GM12878 (cell line): ENCODE results near the gene PLCG2. TPM values are rescaled to one million over a fixed set of nuclear protein-coding genes. Genes with fewer than 3 reads are reported as not detected.

Experiments used
- ATF3 ChIP-seq: IDR thresholded peaks from 2 replicates; pipeline ENCODE4 v1.6.1; 2011; ENCODE audit warnings: low read depth, mild to moderate bottlenecking, low read length, moderate library complexity, borderline replicate concordance; ENCODE audit errors: extremely low read depth
- BCL3 ChIP-seq: IDR thresholded peaks from 2 replicates; pipeline ENCODE4 v1.6.1; 2011; ENCODE audit warnings: borderline replicate concordance, low read depth, mild to moderate bottlenecking, moderate library complexity, low read length; ENCODE audit not compliant: insufficient read depth, poor library complexity, severe bottlenecking
- BHLHE40 ChIP-seq, 2 experiments: fragments of 450-650 bp in 1 of 2; IDR thresholded peaks; 2 replicates each; pipeline ENCODE4 v1.6.1; 2011 to 2017; ENCODE audit warnings: low read depth in 2 of 2, borderline replicate concordance in 1 of 2, improper control_type of control experiment in 1 of 2, low read length in 1 of 2, mild to moderate bottlenecking in 1 of 2
- CREM ChIP-seq: IDR thresholded peaks from 2 replicates; pipeline ENCODE4 v1.6.1; 2014; ENCODE audit warnings: antibody characterized with exemption, low read depth
- HCFC1 ChIP-seq: fragments of 150-350 bp; IDR thresholded peaks from 2 replicates; pipeline ENCODE4 v1.6.1; 2014; ENCODE audit warnings: low read length
- KDM1A ChIP-seq: fragments of 200-600 bp; sonication (generic); IDR thresholded peaks from 2 replicates; pipeline ENCODE4 v1.6.1; 2016; ENCODE audit warnings: borderline replicate concordance
- MXI1 ChIP-seq: fragments of 150-350 bp; IDR thresholded peaks from 2 replicates; pipeline ENCODE4 v1.6.1; 2011; ENCODE audit warnings: low read depth, mild to moderate bottlenecking, inconsistent platforms, low read length, improper control_type of control experiment
- MYC ChIP-seq: IDR thresholded peaks from 2 replicates; pipeline ENCODE4 v1.6.1; 2011; ENCODE audit warnings: mild to moderate bottlenecking, low read length, moderate library complexity, inconsistent platforms; ENCODE audit not compliant: insufficient read depth, insufficient replicate concordance, insufficient read length, severe bottlenecking
- NBN ChIP-seq: fragments of 450-650 bp; IDR thresholded peaks from 2 replicates; pipeline ENCODE4 v1.6.1; 2016
- RB1 ChIP-seq: fragments of 450-650 bp; formaldehyde crosslinking; IDR thresholded peaks from 2 replicates; pipeline ENCODE4 v1.6.1; 2017; ENCODE audit warnings: mild to moderate bottlenecking, borderline replicate concordance
- REST ChIP-seq: IDR thresholded peaks from 2 replicates; pipeline ENCODE4 v1.6.1; 2012; ENCODE audit warnings: mild to moderate bottlenecking, low read depth, low read length
- SMAD1 ChIP-seq: fragments of 450-650 bp; IDR thresholded peaks from 2 replicates; pipeline ENCODE4 v1.6.1; 2018; ENCODE audit warnings: mild to moderate bottlenecking, low read depth; ENCODE audit not compliant: partially characterized antibody
- SMAD5 ChIP-seq: IDR thresholded peaks from 2 replicates; pipeline ENCODE4 v1.6.1; 2016; ENCODE audit warnings: antibody characterized with exemption, low read depth
- WRNIP1 ChIP-seq: IDR thresholded peaks from 2 replicates; pipeline ENCODE4 v1.6.1; 2011; ENCODE audit warnings: low read depth, low read length, improper control_type of control experiment, borderline replicate concordance
- polyA plus RNA-seq, 11 experiments: library from polyadenylated mRNA; depleted of rRNA in 4 of 11; unstranded in 6 of 11; stranded (reverse) in 5 of 11; fragments of >200 nt; fragmentation: Nextera tagmentation in 4 of 11; fragmentation: Illumina TruSeq in 1 of 11; extraction: Ambion mirVana in 4 of 11; extraction: Trizol in 1 of 11; gene quantifications; 1 replicate in 1 of 11; 2 replicates in 10 of 11; pipeline versions ENCODE4 v1.2.1 to v1.2.3, GENCODE V29; 2011 to 2016; ENCODE audit warnings: inconsistent platforms in 2 of 11, missing spikeins in 2 of 11, low read depth in 1 of 11
- total RNA-seq, 4 experiments: library from RNA; depleted of rRNA in 3 of 4; stranded (reverse); fragments of >200 nt in 3 of 4; fragmentation: Illumina TruSeq in 1 of 4; extraction: Trizol in 1 of 4; gene quantifications; 2 replicates each; pipeline versions ENCODE4 v1.2.1 to v1.2.3, GENCODE V29; 2013 to 2021
- TF ChIP-seq, protein P1 (sequence below): fragments of 450-650 bp; IDR thresholded peaks from 2 replicates; pipeline ENCODE4 v1.6.1; 2017; ENCODE audit warnings: low read depth, mild to moderate bottlenecking, moderate library complexity
- TF ChIP-seq, protein P2 (sequence below): IDR thresholded peaks from 2 replicates; pipeline ENCODE4 v1.6.1; 2012; ENCODE audit warnings: low read depth, low read length, improper control_type of control experiment
- TF ChIP-seq, protein P3 (sequence below): fragments of 450-650 bp; IDR thresholded peaks from 2 replicates; pipeline ENCODE4 v1.6.1; 2017; ENCODE audit warnings: mild to moderate bottlenecking, moderate library complexity

PLCG2 gene
- total and polyA plus RNA-seq, 10 of the 15 experiments (the other 5 are each of a cell fraction or from before 2014, with no cell fraction given), result 47.6 to 256 (median 149) TPM

DNA sequence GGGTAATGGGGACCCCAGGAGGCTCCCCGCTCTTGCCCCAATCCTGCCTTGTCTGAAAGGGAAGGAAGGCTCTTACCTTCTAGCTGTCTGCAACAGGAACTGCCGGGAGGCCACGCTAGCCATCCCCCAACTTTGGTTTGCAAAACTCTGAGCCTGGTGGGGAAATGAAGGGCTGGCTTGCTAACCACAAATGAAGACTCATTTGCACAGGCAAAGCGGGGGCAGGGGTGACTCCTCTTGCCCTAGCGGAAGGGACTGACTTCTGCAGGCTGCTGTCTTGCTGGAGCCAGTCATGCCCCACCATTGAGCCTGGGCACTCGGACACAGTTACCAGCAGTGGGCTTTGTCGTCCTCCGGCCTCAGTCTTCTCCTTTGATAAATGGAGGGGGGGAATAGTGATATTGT lies 52.6 kb downstream of the PLCG2 start (continued):
- peak; percentile 60; the same call in 1 of the 2 replicates for TF ChIP-seq CREM
- TF ChIP-seq MXI1, result no peak
- no peak for TF ChIP-seq WRNIP1
- TF ChIP-seq, protein P1, sequence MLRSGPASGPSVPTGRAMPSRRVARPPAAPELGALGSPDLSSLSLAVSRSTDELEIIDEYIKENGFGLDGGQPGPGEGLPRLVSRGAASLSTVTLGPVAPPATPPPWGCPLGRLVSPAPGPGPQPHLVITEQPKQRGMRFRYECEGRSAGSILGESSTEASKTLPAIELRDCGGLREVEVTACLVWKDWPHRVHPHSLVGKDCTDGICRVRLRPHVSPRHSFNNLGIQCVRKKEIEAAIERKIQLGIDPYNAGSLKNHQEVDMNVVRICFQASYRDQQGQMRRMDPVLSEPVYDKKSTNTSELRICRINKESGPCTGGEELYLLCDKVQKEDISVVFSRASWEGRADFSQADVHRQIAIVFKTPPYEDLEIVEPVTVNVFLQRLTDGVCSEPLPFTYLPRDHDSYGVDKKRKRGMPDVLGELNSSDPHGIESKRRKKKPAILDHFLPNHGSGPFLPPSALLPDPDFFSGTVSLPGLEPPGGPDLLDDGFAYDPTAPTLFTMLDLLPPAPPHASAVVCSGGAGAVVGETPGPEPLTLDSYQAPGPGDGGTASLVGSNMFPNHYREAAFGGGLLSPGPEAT, result peak; percentile 55
- no peak for TF ChIP-seq KDM1A
- TF ChIP-seq REST, result no peak
- TF ChIP-seq MYC, result no peak
- TF ChIP-seq HCFC1, result no peak
- TF ChIP-seq BHLHE40 (IDR thresholded peaks at IDR 0.05; ENCODE audit: borderline replicate concordance in 1 of 2, low read depth in 2 of 2, low read length in 1 of 2), result peak; percentile 53 to 65; a peak in 2 of 4 replicates
- TF ChIP-seq, protein P2, sequence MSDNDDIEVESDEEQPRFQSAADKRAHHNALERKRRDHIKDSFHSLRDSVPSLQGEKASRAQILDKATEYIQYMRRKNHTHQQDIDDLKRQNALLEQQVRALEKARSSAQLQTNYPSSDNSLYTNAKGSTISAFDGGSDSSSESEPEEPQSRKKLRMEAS, result no peak
- TF ChIP-seq BCL3, result no peak
- no peak for TF ChIP-seq SMAD1
- TF ChIP-seq, protein P3, sequence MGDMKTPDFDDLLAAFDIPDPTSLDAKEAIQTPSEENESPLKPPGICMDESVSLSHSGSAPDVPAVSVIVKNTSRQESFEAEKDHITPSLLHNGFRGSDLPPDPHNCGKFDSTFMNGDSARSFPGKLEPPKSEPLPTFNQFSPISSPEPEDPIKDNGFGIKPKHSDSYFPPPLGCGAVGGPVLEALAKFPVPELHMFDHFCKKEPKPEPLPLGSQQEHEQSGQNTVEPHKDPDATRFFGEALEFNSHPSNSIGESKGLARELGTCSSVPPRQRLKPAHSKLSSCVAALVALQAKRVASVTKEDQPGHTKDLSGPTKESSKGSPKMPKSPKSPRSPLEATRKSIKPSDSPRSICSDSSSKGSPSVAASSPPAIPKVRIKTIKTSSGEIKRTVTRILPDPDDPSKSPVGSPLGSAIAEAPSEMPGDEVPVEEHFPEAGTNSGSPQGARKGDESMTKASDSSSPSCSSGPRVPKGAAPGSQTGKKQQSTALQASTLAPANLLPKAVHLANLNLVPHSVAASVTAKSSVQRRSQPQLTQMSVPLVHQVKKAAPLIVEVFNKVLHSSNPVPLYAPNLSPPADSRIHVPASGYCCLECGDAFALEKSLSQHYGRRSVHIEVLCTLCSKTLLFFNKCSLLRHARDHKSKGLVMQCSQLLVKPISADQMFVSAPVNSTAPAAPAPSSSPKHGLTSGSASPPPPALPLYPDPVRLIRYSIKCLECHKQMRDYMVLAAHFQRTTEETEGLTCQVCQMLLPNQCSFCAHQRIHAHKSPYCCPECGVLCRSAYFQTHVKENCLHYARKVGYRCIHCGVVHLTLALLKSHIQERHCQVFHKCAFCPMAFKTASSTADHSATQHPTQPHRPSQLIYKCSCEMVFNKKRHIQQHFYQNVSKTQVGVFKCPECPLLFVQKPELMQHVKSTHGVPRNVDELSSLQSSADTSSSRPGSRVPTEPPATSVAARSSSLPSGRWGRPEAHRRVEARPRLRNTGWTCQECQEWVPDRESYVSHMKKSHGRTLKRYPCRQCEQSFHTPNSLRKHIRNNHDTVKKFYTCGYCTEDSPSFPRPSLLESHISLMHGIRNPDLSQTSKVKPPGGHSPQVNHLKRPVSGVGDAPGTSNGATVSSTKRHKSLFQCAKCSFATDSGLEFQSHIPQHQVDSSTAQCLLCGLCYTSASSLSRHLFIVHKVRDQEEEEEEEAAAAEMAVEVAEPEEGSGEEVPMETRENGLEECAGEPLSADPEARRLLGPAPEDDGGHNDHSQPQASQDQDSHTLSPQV, result no peak
- no peak for TF ChIP-seq ATF3
- TF ChIP-seq RB1, result 0 out of 2 replicates have a peak, but pooled peaks have one; percentile 18
- TF ChIP-seq SMAD5, result no peak; the same call in 1 of the 2 replicates
- TF ChIP-seq NBN, result 0 out of 2 replicates have a peak, but pooled peaks have one; percentile 40
